Subcutaneous adipose tissue (tissue), 4 donors: ENCODE results near the gene CPXM2. TPM values are rescaled to one million over a fixed set of nuclear protein-coding genes. Genes with fewer than 3 reads are reported as not detected.

Experiments
- total RNA-seq, 4 donors: library from RNA; depleted of rRNA; stranded (reverse); fragments of >200 nt; gene quantifications; one replicate each; pipeline ENCODE4 v1.1.0, GENCODE V29; 2016
- TF ChIP-seq, protein P1 (sequence below): fragments of 450-650 bp; IDR thresholded peaks from one replicate; pipeline ENCODE4 v1.5.1; 2016; ENCODE audit warnings: low read depth, mild to moderate bottlenecking, control low read depth, antibody characterized with exemption, moderate library complexity

The CPXM2 gene
- total RNA-seq, 4 donors from 2014 or later = 4.4 to 11.7 (median 6.7) TPM

DNA sequence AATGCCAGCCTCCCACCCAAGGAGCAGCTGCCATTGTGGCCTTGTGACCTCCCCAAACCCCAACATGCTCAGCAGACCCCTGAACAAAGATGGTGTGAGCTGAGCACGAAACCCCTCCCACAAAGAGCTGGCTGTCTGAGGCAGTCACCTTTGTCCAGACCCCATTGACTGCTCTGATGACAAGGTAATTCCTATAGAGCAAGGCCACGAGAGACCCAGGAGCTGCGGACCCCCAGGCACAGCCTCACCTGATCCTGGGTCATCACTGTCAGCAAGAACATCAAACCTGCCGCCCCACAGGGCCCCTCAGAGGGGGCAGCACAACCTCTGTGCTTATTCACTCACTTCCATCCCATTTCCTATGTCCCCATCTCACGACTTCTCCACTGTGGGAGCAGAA is 102.6 kb downstream of the CPXM2 start:
- TF ChIP-seq, protein P1, sequence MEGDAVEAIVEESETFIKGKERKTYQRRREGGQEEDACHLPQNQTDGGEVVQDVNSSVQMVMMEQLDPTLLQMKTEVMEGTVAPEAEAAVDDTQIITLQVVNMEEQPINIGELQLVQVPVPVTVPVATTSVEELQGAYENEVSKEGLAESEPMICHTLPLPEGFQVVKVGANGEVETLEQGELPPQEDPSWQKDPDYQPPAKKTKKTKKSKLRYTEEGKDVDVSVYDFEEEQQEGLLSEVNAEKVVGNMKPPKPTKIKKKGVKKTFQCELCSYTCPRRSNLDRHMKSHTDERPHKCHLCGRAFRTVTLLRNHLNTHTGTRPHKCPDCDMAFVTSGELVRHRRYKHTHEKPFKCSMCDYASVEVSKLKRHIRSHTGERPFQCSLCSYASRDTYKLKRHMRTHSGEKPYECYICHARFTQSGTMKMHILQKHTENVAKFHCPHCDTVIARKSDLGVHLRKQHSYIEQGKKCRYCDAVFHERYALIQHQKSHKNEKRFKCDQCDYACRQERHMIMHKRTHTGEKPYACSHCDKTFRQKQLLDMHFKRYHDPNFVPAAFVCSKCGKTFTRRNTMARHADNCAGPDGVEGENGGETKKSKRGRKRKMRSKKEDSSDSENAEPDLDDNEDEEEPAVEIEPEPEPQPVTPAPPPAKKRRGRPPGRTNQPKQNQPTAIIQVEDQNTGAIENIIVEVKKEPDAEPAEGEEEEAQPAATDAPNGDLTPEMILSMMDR = no peak

DNA sequence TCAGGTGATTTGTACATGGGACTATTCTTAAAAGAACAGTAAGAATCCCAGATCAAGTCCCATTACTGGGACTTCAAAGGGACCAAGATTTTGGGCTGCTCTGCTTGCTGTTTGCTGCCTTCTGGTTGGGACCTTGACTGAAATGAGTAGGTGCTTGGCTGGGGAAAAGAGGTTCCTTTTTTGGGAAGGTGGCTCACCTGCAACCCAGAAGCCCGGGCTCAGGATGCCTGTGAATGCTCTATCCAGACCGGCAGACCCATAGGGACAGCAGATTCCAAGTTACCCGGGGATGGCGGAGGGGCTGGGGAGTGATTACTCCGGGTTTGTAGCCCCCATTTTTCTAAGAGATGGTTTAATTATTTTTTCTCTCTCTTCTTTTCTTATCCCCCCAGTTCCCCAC is 104.0 kb downstream of the CPXM2 start:
- TF ChIP-seq, protein P1 = no peak

DNA sequence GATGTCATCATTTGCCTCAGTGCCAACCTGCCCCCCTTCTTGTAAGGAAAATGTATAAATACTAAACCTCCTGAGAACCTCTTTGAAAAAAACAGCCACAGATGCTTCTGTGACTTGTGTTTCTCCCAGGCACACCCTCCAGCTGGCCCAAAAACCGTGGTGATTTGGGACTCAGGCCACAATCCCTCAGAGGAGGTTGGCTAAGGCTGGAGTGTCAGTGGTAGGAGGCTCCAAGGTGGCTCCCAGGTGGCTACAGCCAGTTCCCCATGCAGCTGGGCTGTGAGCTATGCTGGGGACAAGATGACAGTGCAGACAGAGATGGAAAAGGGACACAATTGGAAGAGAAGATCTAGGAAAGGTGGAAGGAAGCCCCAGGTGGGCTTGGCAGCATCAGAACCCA is 104.7 kb downstream of the CPXM2 start:
- TF ChIP-seq, protein P1 = no peak

DNA sequence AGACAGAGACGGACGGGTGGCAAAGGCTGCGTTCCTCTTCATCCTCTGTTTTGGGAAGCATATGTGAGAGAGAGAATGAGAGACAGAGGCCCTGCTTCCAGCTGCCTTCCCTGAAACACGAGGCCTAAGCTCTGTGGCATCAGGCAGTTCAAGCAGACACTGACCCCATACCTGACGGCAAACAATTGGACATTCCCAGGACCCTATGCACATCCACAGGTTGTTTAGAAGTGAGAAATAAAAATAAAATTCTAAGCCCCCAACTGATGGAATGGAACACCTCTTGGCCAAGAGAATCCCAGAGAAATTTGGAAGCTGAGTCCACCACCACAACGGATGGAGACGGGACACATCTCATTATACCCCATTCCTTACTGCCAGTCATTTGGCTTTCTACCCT is 105.3 kb downstream of the CPXM2 start:
- TF ChIP-seq, protein P1 = no peak

DNA sequence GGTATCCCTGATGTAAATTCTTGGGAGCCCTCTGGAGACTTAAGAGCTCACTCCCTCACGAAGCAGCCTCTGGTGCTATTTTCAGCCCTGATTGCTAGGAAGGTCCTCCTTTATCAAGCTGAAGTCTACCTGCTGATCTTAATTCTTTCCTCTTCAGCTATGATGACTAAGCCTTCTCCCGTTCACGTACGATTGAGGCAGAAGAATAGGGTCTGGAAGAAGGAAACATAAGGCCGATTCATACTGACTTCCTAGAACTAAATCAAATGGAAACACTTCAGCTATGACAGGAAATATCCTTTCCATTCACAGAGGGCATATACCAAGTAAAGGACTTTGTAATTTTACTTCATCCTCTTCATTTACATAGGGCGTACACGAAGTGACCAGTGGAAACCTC is 107.0 kb downstream of the CPXM2 start:
- TF ChIP-seq, protein P1 = no peak

DNA sequence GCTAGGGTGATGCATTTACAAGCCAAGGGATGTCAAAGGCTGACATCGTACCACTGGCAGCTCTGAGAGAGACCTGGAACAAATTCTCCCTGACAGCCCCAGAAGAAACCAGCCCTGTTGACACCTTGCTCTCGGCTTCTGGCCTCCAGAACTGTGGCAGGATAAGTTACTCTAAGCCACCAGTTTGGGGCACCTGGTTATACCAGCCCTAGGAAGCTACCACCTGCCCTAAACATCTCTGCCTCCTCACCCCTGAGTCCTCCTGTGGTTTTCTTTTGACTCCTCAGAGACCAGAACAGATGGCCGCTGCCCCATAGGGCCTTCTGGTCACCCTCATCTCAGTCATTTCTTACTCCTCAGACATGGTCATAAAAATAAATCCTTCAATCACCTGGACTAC is 107.4 kb downstream of the CPXM2 start:
- TF ChIP-seq, protein P1 = no peak

DNA sequence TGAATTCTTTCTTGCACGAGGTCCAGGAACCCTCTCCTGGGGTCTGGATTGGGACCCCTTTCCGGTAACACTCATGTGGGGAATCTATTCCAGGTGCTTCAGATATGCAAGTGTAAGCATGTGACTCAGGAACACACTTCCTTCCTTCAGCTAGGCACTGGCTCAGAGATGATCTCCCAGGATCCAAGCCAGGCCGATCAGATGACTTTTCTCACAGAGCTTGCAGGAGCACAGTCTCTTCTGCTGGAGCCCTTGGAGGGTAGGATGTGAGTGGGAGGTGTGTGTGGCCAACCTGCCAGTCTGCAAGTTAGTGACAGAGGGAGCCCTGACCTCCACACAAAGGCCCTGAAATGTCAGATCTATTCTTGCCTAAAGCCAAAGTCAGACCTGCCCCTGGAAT is 108.3 kb downstream of the CPXM2 start:
- TF ChIP-seq, protein P1 = no peak

DNA sequence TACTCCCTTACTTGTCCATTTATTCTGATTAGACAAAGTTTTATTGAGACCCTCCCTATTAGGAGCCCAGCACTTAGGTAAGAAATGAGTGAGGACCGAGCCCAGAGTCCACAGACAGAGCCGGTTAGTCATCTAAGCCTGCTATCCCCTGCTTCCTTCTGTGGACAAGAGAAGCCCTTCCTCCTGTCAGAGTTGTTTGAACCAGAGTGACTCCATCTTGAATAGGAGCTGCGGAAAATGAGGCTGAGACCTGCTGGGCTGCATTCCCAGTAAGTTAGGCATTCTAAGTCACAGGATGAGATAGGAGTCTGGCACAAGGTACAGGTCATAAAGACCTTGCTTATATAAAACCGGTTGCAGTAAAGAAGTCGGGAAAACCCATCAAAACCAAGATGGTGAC is 109.1 kb downstream of the CPXM2 start:
- TF ChIP-seq, protein P1 = no peak
